Raji (cell line): Measurements from ENCODE around the gene WRNIP1.

Source experiments
- POLR2A ChIP-seq: IDR thresholded peaks from 2 replicates; pipeline ENCODE4 v1.6.1; 2011; ENCODE audit warnings: low read depth, low read length, control low read depth; ENCODE audit not compliant: insufficient read depth

Gene WRNIP1

GRCh38 chr6:2750832-2751231 is 14.4 kb upstream of the WRNIP1 start, which contains the start of gene MYLK4:
MYLK4 (minus strand) TSS chr6:2750922; CDS start chr6:2749294, 1,628 bp downstream.
- TF ChIP-seq POLR2A, result no peak

GRCh38 chr6:2751871-2752270 is 13.3 kb upstream of the WRNIP1 start:
- no peak for TF ChIP-seq POLR2A

- no peak for TF ChIP-seq POLR2A
Measured at GRCh38 chr6:2752477-2753109, 12.6 kb upstream of the WRNIP1 start.

- TF ChIP-seq POLR2A, result no peak
Measured at GRCh38 chr6:2753110-2753489, 12.1 kb upstream of the WRNIP1 start.

- no peak for TF ChIP-seq POLR2A
Measured at GRCh38 chr6:2753743-2754142, 11.4 kb upstream of the WRNIP1 start.

GRCh38 chr6:2754393-2754792 is 10.8 kb upstream of the WRNIP1 start:
- no peak for TF ChIP-seq POLR2A

GRCh38 chr6:2754911-2755310 is 10.3 kb upstream of the WRNIP1 start:
- TF ChIP-seq POLR2A, result no peak

GRCh38 chr6:2755456-2755855 is 9.7 kb upstream of the WRNIP1 start:
- TF ChIP-seq POLR2A, result no peak

- no peak for TF ChIP-seq POLR2A
Measured at GRCh38 chr6:2756241-2756640, 9.0 kb upstream of the WRNIP1 start.

GRCh38 chr6:2756687-2757224 is 8.4 kb upstream of the WRNIP1 start:
- no peak for TF ChIP-seq POLR2A

- no peak for TF ChIP-seq POLR2A
Measured at GRCh38 chr6:2758980-2759379, 6.2 kb upstream of the WRNIP1 start.

- TF ChIP-seq POLR2A, result no peak
Measured at GRCh38 chr6:2760882-2761842, 4.0 kb upstream of the WRNIP1 start.

- no peak for TF ChIP-seq POLR2A
Measured at GRCh38 chr6:2763345-2763841, 1.8 kb upstream of the WRNIP1 start.

- no peak for TF ChIP-seq POLR2A
Measured at GRCh38 chr6:2763876-2764540, 1.2 kb upstream of the WRNIP1 start.

GRCh38 chr6:2764610-2765165 is 505 bp upstream of the WRNIP1 start:
- peak; percentile 70 for TF ChIP-seq POLR2A
